Measurements from ENCODE around the gene PNRC2.
"Not testable (repeated sequence)": the region's sequence is repeated elsewhere in the genome, so short reads cannot be mapped to it uniquely, and the experiment has no call there.

PNRC2 gene

GRCh38 chr1:23947366-23947765 is 12.3 kb upstream of the PNRC2 start:
- no peak overlapping the region for H2AFZ ChIP-seq (ENCODE audit: low read depth, low read length, severe bottlenecking)
- H4K20me1 ChIP-seq (ENCODE audit: low read depth, low read length), result no peaks in the 10 kb centered on the region
- H3K27ac ChIP-seq (ENCODE audit: low read depth, low read length), result no peak overlapping the region
- H3K27me3 ChIP-seq (ENCODE audit: low read length), result peaks cover 4% of the 10 kb centered on the region; the same call in 1 of the 2 replicates
- no peaks in the 10 kb centered on the region for H3K79me2 ChIP-seq (ENCODE audit: insufficient read depth, low read length)
- no peak overlapping the region for H3K4me3 ChIP-seq (ENCODE audit: insufficient read depth, low read length, poor library complexity, severe bottlenecking)
- TF ChIP-seq CTCF (IDR thresholded peaks at IDR 0.05; ENCODE audit: insufficient read depth, low read length, poor library complexity, severe bottlenecking), result no peak
- no peak for TF ChIP-seq EZH2phosphoT487 (conservative IDR thresholded peaks at IDR 0.05; ENCODE audit: low read length)
- H3K4me2 ChIP-seq (ENCODE audit: low read depth, low read length, poor library complexity, severe bottlenecking), result no peak overlapping the region
- 0 out of 2 replicates have a peak, but pooled peaks cover 3% of the 10 kb centered on the region for H3K36me3 ChIP-seq (ENCODE audit: low read length)
- no peak overlapping the region for H3K9ac ChIP-seq (ENCODE audit: low read length)
- no peaks in the 10 kb centered on the region for H3K9me2 ChIP-seq (replicated peaks; ENCODE audit: insufficient read depth, low read length)
- no peaks in the 10 kb centered on the region for H3K9me3 ChIP-seq (ENCODE audit: insufficient read depth, low read length)
- H3F3A ChIP-seq (ENCODE audit: insufficient read depth), result peaks cover 4% of the 10 kb centered on the region; the same call in 1 of the 2 replicates

DNA sequence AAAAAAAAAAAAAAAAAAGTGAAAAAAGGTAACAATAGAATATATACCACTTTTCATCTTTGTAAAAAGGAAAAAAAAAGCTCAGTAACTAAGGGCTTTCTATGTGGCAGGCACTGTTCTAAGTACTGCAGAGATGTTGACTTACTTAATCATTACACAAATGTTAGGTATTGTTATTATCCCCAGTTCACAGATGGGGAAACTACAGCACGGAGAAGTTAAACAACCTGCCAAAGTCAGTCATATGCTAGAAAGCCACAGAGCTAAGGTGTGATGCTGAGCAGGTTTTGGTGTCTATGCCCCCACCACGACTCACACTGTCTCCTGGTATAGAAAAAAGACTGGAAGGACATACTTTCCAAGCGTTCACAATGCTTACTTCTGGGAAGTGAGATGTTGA is 6.6 kb upstream of the PNRC2 start:
- Histone ChIP-seq H4K20me1 (ENCODE audit: low read depth, low read length) (no peaks in the 10 kb centered on the region), H3K4me3 (ENCODE audit: insufficient read depth, low read length, poor library complexity, severe bottlenecking) (no peak overlapping the region), H2AFZ (ENCODE audit: low read depth, low read length, severe bottlenecking) (no peak overlapping the region), H3K9me3 (ENCODE audit: insufficient read depth, low read length) (no peaks in the 10 kb centered on the region), H3K27me3 (ENCODE audit: low read length) (no peaks in the 10 kb centered on the region), H3K79me2 (ENCODE audit: insufficient read depth, low read length) (no peaks in the 10 kb centered on the region), H3K27ac (ENCODE audit: low read depth, low read length) (no peak overlapping the region), H3K9me2 (replicated peaks; ENCODE audit: insufficient read depth, low read length) (no peaks in the 10 kb centered on the region), H3K9ac (ENCODE audit: low read length) (no peak overlapping the region), H3K36me3 (ENCODE audit: low read length) (no peaks in the 10 kb centered on the region), H3K4me2 (ENCODE audit: low read depth, low read length, poor library complexity, severe bottlenecking) (no peak overlapping the region), H3F3A (ENCODE audit: insufficient read depth) (peaks cover 14% of the 10 kb centered on the region)
- TF ChIP-seq CTCF (IDR thresholded peaks at IDR 0.05; ENCODE audit: insufficient read depth, low read length, poor library complexity, severe bottlenecking), result no peak
- no peak for TF ChIP-seq EZH2phosphoT487 (conservative IDR thresholded peaks at IDR 0.05; ENCODE audit: low read length)

- Histone ChIP-seq H3K79me2 (ENCODE audit: insufficient read depth, low read length) (peaks cover 20% of the 10 kb centered on the region), H3K9me3 (ENCODE audit: insufficient read depth, low read length) (no peaks in the 10 kb centered on the region), H2AFZ (ENCODE audit: low read depth, low read length, severe bottlenecking) (peak overlapping the region; percentile 55), H3K9ac (ENCODE audit: low read length) (peak overlapping the region; percentile 95), H4K20me1 (ENCODE audit: low read depth, low read length) (peaks cover 4% of the 10 kb centered on the region; the same call in 1 of the 2 replicates), H3K9me2 (replicated peaks; ENCODE audit: insufficient read depth, low read length) (no peaks in the 10 kb centered on the region), H3K36me3 (ENCODE audit: low read length) (peaks cover 13% of the 10 kb centered on the region), H3K4me2 (ENCODE audit: low read depth, low read length, poor library complexity, severe bottlenecking) (peak overlapping the region; percentile 96), H3F3A (ENCODE audit: insufficient read depth) (peaks cover 48% of the 10 kb centered on the region), H3K27ac (ENCODE audit: low read depth, low read length) (peak overlapping the region; percentile 98), H3K27me3 (ENCODE audit: low read length) (no peaks in the 10 kb centered on the region), H3K4me3 (ENCODE audit: insufficient read depth, low read length, poor library complexity, severe bottlenecking) (no peak overlapping the region)
- no peak for TF ChIP-seq EZH2phosphoT487 (conservative IDR thresholded peaks at IDR 0.05; ENCODE audit: low read length)
- no peak for TF ChIP-seq CTCF (IDR thresholded peaks at IDR 0.05; ENCODE audit: insufficient read depth, low read length, poor library complexity, severe bottlenecking)
Measured at GRCh38 chr1:23957096-23957495, 2.5 kb upstream of the PNRC2 start.

GRCh38 chr1:23958040-23958809 is 1.4 kb upstream of the PNRC2 start:
- H3K9me3 ChIP-seq (ENCODE audit: insufficient read depth, low read length); H3K27me3 ChIP-seq (ENCODE audit: low read length); H3K9me2 ChIP-seq (replicated peaks; ENCODE audit: insufficient read depth, low read length); H4K20me1 ChIP-seq (ENCODE audit: low read depth, low read length): not testable (repeated sequence)
- H3K4me2 ChIP-seq (ENCODE audit: low read depth, low read length, poor library complexity, severe bottlenecking), result peak overlapping the region; percentile 96
- H3F3A ChIP-seq (ENCODE audit: insufficient read depth), result peaks cover 52% of the 10 kb centered on the region
- H3K36me3 ChIP-seq (ENCODE audit: low read length), result peaks cover 13% of the 10 kb centered on the region
- peak overlapping the region; percentile 98 for H3K27ac ChIP-seq (ENCODE audit: low read depth, low read length)
- H3K9ac ChIP-seq (ENCODE audit: low read length), result peak overlapping the region; percentile 95
- H2AFZ ChIP-seq (ENCODE audit: low read depth, low read length, severe bottlenecking), result peak overlapping the region; percentile 55
- H3K79me2 ChIP-seq (ENCODE audit: insufficient read depth, low read length), result peaks cover 20% of the 10 kb centered on the region
- H3K4me3 ChIP-seq (ENCODE audit: insufficient read depth, low read length, poor library complexity, severe bottlenecking), result peak overlapping the region; percentile 55

Data from SU-DHL-6 (cell line).